MM.1S (cell line): ENCODE results near the gene GHRH.

Experiments
- DNase-seq: peaks from one replicate; pipeline ENCODE4 v3.0.0-alpha.2; 2015
- H2AFZ ChIP-seq: fragments of 300-600 bp; sonication (generic); 2 replicates; pipeline ENCODE4 v1.6.0; 2016; ENCODE audit warnings: antibody characterized with exemption, low read length
- H3F3A ChIP-seq: fragments of 300-600 bp; sonication (generic); 2 replicates; pipeline ENCODE4 v1.6.1; 2016; ENCODE audit warnings: mild to moderate bottlenecking, antibody characterized with exemption, low read length, moderate library complexity, mixed read lengths; ENCODE audit not compliant: insufficient read depth
- H3K27ac ChIP-seq: fragments of 300-600 bp; sonication (generic); 2 replicates; pipeline ENCODE4 v1.5.1; 2016; ENCODE audit warnings: mild to moderate bottlenecking, low read length
- H3K27me3 ChIP-seq: fragments of 300-600 bp; sonication (generic); replicated peaks from 2 replicates; pipeline ENCODE4 v1.6.0; 2016; ENCODE audit warnings: low read length; ENCODE audit not compliant: insufficient read depth
- H3K36me3 ChIP-seq: fragments of 300-600 bp; sonication (generic); replicated peaks from 2 replicates; pipeline ENCODE4 v1.6.1; 2016; ENCODE audit warnings: mild to moderate bottlenecking, low read length, mixed read lengths; ENCODE audit not compliant: insufficient read depth
- H3K4me1 ChIP-seq: fragments of 300-600 bp; sonication (generic); 2 replicates; pipeline ENCODE4 v1.6.1; 2016; ENCODE audit warnings: low read length, mixed read lengths
- H3K4me2 ChIP-seq: fragments of 300-600 bp; sonication (generic); 2 replicates; pipeline ENCODE4 v1.6.0; 2016; ENCODE audit warnings: low read depth, low read length
- H3K4me3 ChIP-seq: fragments of 300-600 bp; sonication (generic); 2 replicates; pipeline ENCODE4 v1.5.1; 2016; ENCODE audit warnings: low read length, mixed read lengths
- H3K79me2 ChIP-seq: fragments of 300-600 bp; sonication (generic); 2 replicates; pipeline ENCODE4 v1.6.1; 2016; ENCODE audit warnings: mixed run types, low read length, mixed read lengths
- H3K9ac ChIP-seq: fragments of 300-600 bp; sonication (generic); 2 replicates; pipeline ENCODE4 v1.6.1; 2016; ENCODE audit warnings: low read length, mixed read lengths
- H3K9me2 ChIP-seq: fragments of 300-600 bp; sonication (generic); replicated peaks from 2 replicates; pipeline ENCODE4 v1.6.1; 2016; ENCODE audit warnings: mild to moderate bottlenecking, low read length, mixed read lengths; ENCODE audit not compliant: insufficient read depth
- H3K9me3 ChIP-seq: fragments of 300-600 bp; sonication (generic); replicated peaks from 2 replicates; pipeline ENCODE4 v1.6.1; 2016; ENCODE audit warnings: mild to moderate bottlenecking, low read length, mixed read lengths; ENCODE audit not compliant: insufficient read depth
- H4K20me1 ChIP-seq: fragments of 300-600 bp; sonication (generic); 2 replicates; pipeline ENCODE4 v1.6.1; 2016; ENCODE audit warnings: mild to moderate bottlenecking, low read length, moderate library complexity, mixed read lengths; ENCODE audit not compliant: insufficient read depth
- EZH2 ChIP-seq: fragments of 300-600 bp; sonication (generic); optimal IDR thresholded peaks from 2 replicates; pipeline ENCODE3; 2017; ENCODE audit warnings: low read depth, mild to moderate bottlenecking, antibody characterized with exemption, low read length, mixed read lengths
- EZH2phosphoT487 ChIP-seq: fragments of 300-600 bp; sonication (generic); IDR thresholded peaks from 2 replicates; pipeline ENCODE4 v1.6.1; 2018; ENCODE audit warnings: antibody characterized with exemption, low read length
- TF ChIP-seq, protein P1 (sequence below): fragments of 300-600 bp; sonication (generic); IDR thresholded peaks from 2 replicates; pipeline ENCODE4 v1.5.1; 2016; ENCODE audit warnings: antibody characterized with exemption, low read length, mixed read lengths

GHRH gene

DNA sequence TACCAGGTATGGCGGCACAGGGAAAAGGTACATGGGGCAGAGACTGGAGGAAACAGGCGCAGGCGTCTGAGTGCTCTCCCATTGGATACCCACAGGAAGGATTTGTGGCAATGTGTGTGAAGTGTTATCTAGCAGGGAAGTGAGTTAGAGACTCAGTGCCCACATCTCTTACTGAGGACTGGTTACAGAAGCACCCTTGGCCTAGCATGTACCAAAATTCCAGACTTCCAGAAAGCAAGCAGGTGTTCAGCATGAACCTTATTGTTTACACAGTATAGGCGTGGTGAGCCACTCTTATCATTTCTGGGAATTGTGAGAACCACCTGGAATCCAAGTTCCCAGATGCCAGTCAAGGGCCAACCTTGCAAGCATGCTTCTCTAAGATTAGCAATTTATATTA lies 42.0 kb upstream of the GHRH start:
- no peak overlapping the region for H3K4me2 ChIP-seq
- H3K79me2 ChIP-seq: peaks cover 28% of the 10 kb centered on the region
- H3K9me3 ChIP-seq: no peaks in the 10 kb centered on the region
- no peak overlapping the region for H3K27ac ChIP-seq
- no peaks in the 10 kb centered on the region for H4K20me1 ChIP-seq
- H3K27me3 ChIP-seq: no peaks in the 10 kb centered on the region
- no peak for DNase-seq
- H3K9me2 ChIP-seq: no peaks in the 10 kb centered on the region
- TF ChIP-seq EZH2phosphoT487: no peak
- no peak for TF ChIP-seq EZH2
- TF ChIP-seq, protein P1, sequence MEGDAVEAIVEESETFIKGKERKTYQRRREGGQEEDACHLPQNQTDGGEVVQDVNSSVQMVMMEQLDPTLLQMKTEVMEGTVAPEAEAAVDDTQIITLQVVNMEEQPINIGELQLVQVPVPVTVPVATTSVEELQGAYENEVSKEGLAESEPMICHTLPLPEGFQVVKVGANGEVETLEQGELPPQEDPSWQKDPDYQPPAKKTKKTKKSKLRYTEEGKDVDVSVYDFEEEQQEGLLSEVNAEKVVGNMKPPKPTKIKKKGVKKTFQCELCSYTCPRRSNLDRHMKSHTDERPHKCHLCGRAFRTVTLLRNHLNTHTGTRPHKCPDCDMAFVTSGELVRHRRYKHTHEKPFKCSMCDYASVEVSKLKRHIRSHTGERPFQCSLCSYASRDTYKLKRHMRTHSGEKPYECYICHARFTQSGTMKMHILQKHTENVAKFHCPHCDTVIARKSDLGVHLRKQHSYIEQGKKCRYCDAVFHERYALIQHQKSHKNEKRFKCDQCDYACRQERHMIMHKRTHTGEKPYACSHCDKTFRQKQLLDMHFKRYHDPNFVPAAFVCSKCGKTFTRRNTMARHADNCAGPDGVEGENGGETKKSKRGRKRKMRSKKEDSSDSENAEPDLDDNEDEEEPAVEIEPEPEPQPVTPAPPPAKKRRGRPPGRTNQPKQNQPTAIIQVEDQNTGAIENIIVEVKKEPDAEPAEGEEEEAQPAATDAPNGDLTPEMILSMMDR: no peak
- no peaks in the 10 kb centered on the region for H3K36me3 ChIP-seq
- H2AFZ ChIP-seq: no peak overlapping the region
- peaks cover 11% of the 10 kb centered on the region for H3F3A ChIP-seq
- H3K4me1 ChIP-seq: peaks cover 18% of the 10 kb centered on the region
- no peak overlapping the region for H3K4me3 ChIP-seq
- H3K9ac ChIP-seq: no peak overlapping the region

DNA sequence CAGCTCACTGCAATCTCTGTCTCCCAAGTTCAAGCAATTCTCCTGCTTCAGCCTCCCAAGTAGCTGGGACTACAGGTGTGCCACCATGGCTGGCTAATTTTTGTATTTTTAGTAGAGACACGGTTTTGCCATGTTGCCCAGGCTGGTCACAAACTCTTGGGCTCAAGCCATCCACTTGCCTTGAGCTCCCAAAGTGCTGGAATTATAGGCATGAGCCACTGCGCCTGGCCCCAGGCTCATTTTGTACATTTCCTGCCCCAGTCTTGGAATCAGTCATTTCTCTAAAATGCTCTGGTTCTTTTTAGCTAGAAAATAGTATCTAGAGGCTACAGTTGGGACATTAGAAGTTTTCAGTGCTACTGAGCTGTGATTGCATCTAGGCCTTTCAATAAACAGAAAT lies 41.4 kb upstream of the GHRH start:
- H3K4me2 ChIP-seq: no peak overlapping the region
- H3K9ac ChIP-seq: no peak overlapping the region
- H3K9me2 ChIP-seq: no peaks in the 10 kb centered on the region
- H3K4me1 ChIP-seq: peaks cover 14% of the 10 kb centered on the region
- H3K9me3 ChIP-seq: no peaks in the 10 kb centered on the region
- peaks cover 6% of the 10 kb centered on the region for H3F3A ChIP-seq
- H2AFZ ChIP-seq: no peak overlapping the region
- H3K79me2 ChIP-seq: peaks cover 30% of the 10 kb centered on the region
- no peak for TF ChIP-seq EZH2
- TF ChIP-seq, protein P1: no peak
- no peak for TF ChIP-seq EZH2phosphoT487
- DNase-seq: no peak
- no peaks in the 10 kb centered on the region for H3K36me3 ChIP-seq
- no peak overlapping the region for H3K4me3 ChIP-seq
- no peak overlapping the region for H3K27ac ChIP-seq
- no peaks in the 10 kb centered on the region for H4K20me1 ChIP-seq
- no peaks in the 10 kb centered on the region for H3K27me3 ChIP-seq

DNA sequence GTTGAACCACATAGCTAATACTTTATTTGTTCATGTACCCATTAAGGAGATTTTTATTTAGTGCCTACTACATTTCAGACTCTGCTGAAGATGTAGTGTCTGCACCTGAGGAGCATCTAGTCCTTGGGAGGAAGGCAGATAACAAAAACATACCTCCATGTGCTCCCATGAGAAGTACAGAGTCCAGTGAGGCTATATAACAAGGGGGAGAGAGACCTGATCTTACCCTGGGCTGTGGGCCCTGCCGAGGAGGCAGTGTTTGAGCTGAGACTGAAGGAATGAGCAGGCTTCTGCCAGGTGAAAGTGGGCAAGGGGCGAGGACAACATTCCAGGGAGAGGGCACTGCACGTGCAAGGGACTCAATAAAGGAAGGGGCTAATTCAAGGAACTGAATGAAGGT lies 39.9 kb upstream of the GHRH start:
- H3K9ac ChIP-seq: no peak overlapping the region
- no peak overlapping the region for H3K4me2 ChIP-seq
- H3K9me3 ChIP-seq: no peaks in the 10 kb centered on the region
- no peak overlapping the region for H2AFZ ChIP-seq
- H3K27ac ChIP-seq: no peak overlapping the region
- no peaks in the 10 kb centered on the region for H4K20me1 ChIP-seq
- no peaks in the 10 kb centered on the region for H3K27me3 ChIP-seq
- TF ChIP-seq EZH2: no peak
- TF ChIP-seq, protein P1: no peak
- no peak for TF ChIP-seq EZH2phosphoT487
- peaks cover 23% of the 10 kb centered on the region for H3K4me1 ChIP-seq
- H3K9me2 ChIP-seq: no peaks in the 10 kb centered on the region
- peaks cover 4% of the 10 kb centered on the region; the same call in 1 of the 2 replicates for H3F3A ChIP-seq
- peaks cover 40% of the 10 kb centered on the region for H3K79me2 ChIP-seq
- DNase-seq: no peak
- no peak overlapping the region for H3K4me3 ChIP-seq
- H3K36me3 ChIP-seq: no peaks in the 10 kb centered on the region
